HepG2 (cell line): ENCODE results near the gene STPG4. TPM values are rescaled to one million over a fixed set of nuclear protein-coding genes. Genes with fewer than 3 reads are reported as not detected.

ENCODE experiments used
- HNF1B ChIP-seq: sonication (generic); formaldehyde crosslinking; IDR thresholded peaks from 2 replicates; pipeline ENCODE4 v1.5.1; 2020; ENCODE audit warnings: mild to moderate bottlenecking, moderate library complexity, missing genetic modification reagents
- KDM5A ChIP-seq: fragments of 200-600 bp; sonication (generic); IDR thresholded peaks from 2 replicates; pipeline ENCODE4 v1.7.0; 2018; ENCODE audit warnings: antibody characterized with exemption, mild to moderate bottlenecking, low read length, borderline replicate concordance
- KMT2B ChIP-seq: IDR thresholded peaks from 2 replicates; pipeline ENCODE4 v1.6.1; 2016; ENCODE audit warnings: missing genetic modification reagents, missing compliant biosample characterization
- PITX1 ChIP-seq: sonication (generic); formaldehyde crosslinking; IDR thresholded peaks from 2 replicates; pipeline ENCODE4 v1.5.1; 2020; ENCODE audit warnings: mild to moderate bottlenecking, missing genetic modification reagents
- POLR2AphosphoS5 ChIP-seq: IDR thresholded peaks from 2 replicates; pipeline ENCODE4 v1.6.1; 2012; ENCODE audit warnings: low read depth, low read length
- RFX1 ChIP-seq: fragments of 450-650 bp; IDR thresholded peaks from 2 replicates; pipeline ENCODE4 v1.6.1; 2017
- TP53 ChIP-seq: sonication (generic); formaldehyde crosslinking; conservative IDR thresholded peaks from 2 replicates; pipeline ENCODE4 v1.4.0; 2020; ENCODE audit warnings: missing genetic modification reagents
- TSC22D2 ChIP-seq: sonication (generic); formaldehyde crosslinking; IDR thresholded peaks from 2 replicates; pipeline ENCODE4 v1.5.1; 2020; ENCODE audit warnings: missing genetic modification reagents, mild to moderate bottlenecking, borderline replicate concordance
- ZBTB1 ChIP-seq: sonication (generic); formaldehyde crosslinking; IDR thresholded peaks from 2 replicates; pipeline ENCODE4 v1.4.0; 2020; ENCODE audit warnings: missing genetic modification reagents, borderline replicate concordance
- ZFAT ChIP-seq: sonication (generic); formaldehyde crosslinking; conservative IDR thresholded peaks from 2 replicates; pipeline ENCODE4 v1.8.1; 2023; ENCODE audit warnings: missing genetic modification reagents, inconsistent platforms
- ZFY ChIP-seq: sonication (generic); formaldehyde crosslinking; IDR thresholded peaks from 2 replicates; pipeline ENCODE4 v1.4.0; 2020; ENCODE audit warnings: missing genetic modification reagents
- ZNF224 ChIP-seq: sonication (generic); formaldehyde crosslinking; IDR thresholded peaks from 2 replicates; pipeline ENCODE4 v1.5.0; 2020; ENCODE audit warnings: mild to moderate bottlenecking, missing genetic modification reagents
- ZNF232 ChIP-seq: sonication (generic); formaldehyde crosslinking; IDR thresholded peaks from 2 replicates; pipeline ENCODE4 v1.4.0; 2020; ENCODE audit warnings: missing genetic modification reagents, borderline replicate concordance
- ZNF30 ChIP-seq: sonication (generic); formaldehyde crosslinking; IDR thresholded peaks from 2 replicates; pipeline ENCODE4 v1.5.0; 2020; ENCODE audit warnings: mild to moderate bottlenecking, missing genetic modification reagents
- ZNF317 ChIP-seq: sonication (generic); formaldehyde crosslinking; IDR thresholded peaks from 2 replicates; pipeline ENCODE4 v1.5.0; 2020; ENCODE audit warnings: mild to moderate bottlenecking, missing genetic modification reagents
- ZNF510 ChIP-seq: sonication (generic); formaldehyde crosslinking; IDR thresholded peaks from 2 replicates; pipeline ENCODE4 v1.4.0; 2020; ENCODE audit warnings: low read depth, mild to moderate bottlenecking, missing genetic modification reagents
- ZNF567 ChIP-seq: sonication (generic); formaldehyde crosslinking; IDR thresholded peaks from 2 replicates; pipeline ENCODE4 v1.8.1; 2023; ENCODE audit warnings: mild to moderate bottlenecking, missing genetic modification reagents, borderline replicate concordance
- ZNF589 ChIP-seq: sonication (generic); formaldehyde crosslinking; conservative IDR thresholded peaks from 2 replicates; pipeline ENCODE4 v1.8.0; 2022; ENCODE audit warnings: mild to moderate bottlenecking, moderate library complexity, missing genetic modification reagents
- ZNF607 ChIP-seq: sonication (generic); formaldehyde crosslinking; IDR thresholded peaks from 2 replicates; pipeline ENCODE4 v1.5.1; 2020; ENCODE audit warnings: missing genetic modification reagents, mild to moderate bottlenecking, borderline replicate concordance
- ZNF704 ChIP-seq: sonication (generic); formaldehyde crosslinking; IDR thresholded peaks from 2 replicates; pipeline ENCODE4 v1.8.1; 2023; ENCODE audit warnings: mild to moderate bottlenecking, inconsistent platforms, moderate library complexity, missing genetic modification reagents, borderline replicate concordance
- ZNF710 ChIP-seq: sonication (generic); formaldehyde crosslinking; IDR thresholded peaks from 2 replicates; pipeline ENCODE4 v1.5.0; 2020; ENCODE audit warnings: mild to moderate bottlenecking, missing genetic modification reagents, borderline replicate concordance
- ZSCAN9 ChIP-seq: IDR thresholded peaks from 2 replicates; pipeline ENCODE4 v1.6.1; 2016; ENCODE audit warnings: borderline replicate concordance
- polyA plus RNA-seq, 8 experiments: library from polyadenylated mRNA; depleted of rRNA in 3 of 8; stranded (reverse) in 7 of 8; unstranded in 1 of 8; fragments of >200 nt; fragmentation: Illumina TruSeq in 4 of 8; extraction: Trizol in 4 of 8; gene quantifications; 2 replicates each; pipeline versions ENCODE4 v1.2.1 to v1.2.3, GENCODE V29; 2011 to 2016; ENCODE audit warnings: low read depth in 4 of 8, missing spikeins in 1 of 8, mixed read lengths in 1 of 8; ENCODE audit not compliant: insufficient read depth in 1 of 8
- total RNA-seq, 5 experiments: library from RNA; depleted of rRNA; stranded (reverse); fragments of >200 nt; fragmentation: Illumina TruSeq; extraction: Trizol; gene quantifications; 2 replicates each; pipeline ENCODE4 v1.2.3, GENCODE V29; 2016; ENCODE audit warnings: low read depth in 1 of 5

Gene STPG4
- total and polyA plus RNA-seq, 2 of the 13 experiments (the other 11 are each of a cell fraction or from before 2014, with no cell fraction given): 0.11 to 0.15 TPM

GRCh38 chr2:47129191-47129706 lies 25.9 kb downstream of the STPG4 start (continued):
- no peak for TF ChIP-seq ZNF567 (CRISPR knock-in tag)
- no peak for TF ChIP-seq ZNF704 (CRISPR knock-in tag)
- 0 out of 2 replicates have a peak, but pooled peaks have one; percentile 48 for TF ChIP-seq PITX1
- TF ChIP-seq TP53 (CRISPR knock-in tag): no peak
- no peak for TF ChIP-seq ZFAT (CRISPR knock-in tag)
- TF ChIP-seq ZNF224 (CRISPR knock-in tag): no peak
- peak; percentile 72 for TF ChIP-seq ZNF710 (CRISPR knock-in tag)
- TF ChIP-seq ZNF589 (CRISPR knock-in tag): no peak
- no peak for TF ChIP-seq TSC22D2 (CRISPR knock-in tag)
- TF ChIP-seq ZNF607 (CRISPR knock-in tag): peak; percentile 76; the same call in 1 of the 2 replicates
- no peak for TF ChIP-seq ZBTB1 (CRISPR knock-in tag)
- 0 out of 2 replicates have a peak, but pooled peaks have one; percentile 32 for TF ChIP-seq KMT2B (CRISPR knock-in tag)
- TF ChIP-seq HNF1B (CRISPR knock-in tag): no peak; the same call in 1 of the 2 replicates
- TF ChIP-seq ZNF232 (CRISPR knock-in tag): no peak
- no peak for TF ChIP-seq RFX1
- no peak for TF ChIP-seq ZSCAN9
- TF ChIP-seq POLR2AphosphoS5: 0 out of 2 replicates have a peak, but pooled peaks have one; percentile 22
- no peak for TF ChIP-seq KDM5A
- no peak for TF ChIP-seq ZNF30 (CRISPR knock-in tag)
- TF ChIP-seq ZNF317: no peak
- TF ChIP-seq ZNF510: no peak
- TF ChIP-seq ZFY (CRISPR knock-in tag): peak; percentile 20; the same call in 1 of the 2 replicates
- TF ChIP-seq, all 625 proteins: peak for 127
